NT2/D1 (cell line): ENCODE results near the gene IL22RA1.
A peak's percentile ranks its signal among the peaks of the same experiment; 100 is the strongest.

Experiments
- DNase-seq: peaks from one replicate; pipeline ENCODE4 v3.0.0-alpha.2; 2011; ENCODE audit warnings: low read depth, low spot score
- H3K27me3 ChIP-seq: 2 replicates; pipeline ENCODE4 v1.6.0; 2011; ENCODE audit warnings: mild to moderate bottlenecking; ENCODE audit not compliant: insufficient read length, insufficient read depth
- H3K36me3 ChIP-seq: 2 replicates; pipeline ENCODE4 v1.6.1; 2011; ENCODE audit warnings: mild to moderate bottlenecking, low read length, mixed read lengths; ENCODE audit not compliant: insufficient read depth, insufficient read length
- H3K4me1 ChIP-seq: 2 replicates; pipeline ENCODE4 v1.5.1; 2011; ENCODE audit not compliant: insufficient read depth, insufficient read length
- H3K4me3 ChIP-seq: 2 replicates; pipeline ENCODE4 v1.5.1; 2011; ENCODE audit warnings: low read depth; ENCODE audit not compliant: insufficient read length
- H3K9ac ChIP-seq: 2 replicates; pipeline ENCODE4 v1.6.0; 2011; ENCODE audit warnings: low read depth; ENCODE audit not compliant: insufficient read length
- H3K9me3 ChIP-seq: 2 replicates; pipeline ENCODE4 v1.5.1; 2011; ENCODE audit warnings: mild to moderate bottlenecking, low read length; ENCODE audit not compliant: insufficient read depth
- SUZ12 ChIP-seq: IDR thresholded peaks from 2 replicates; pipeline ENCODE4 v1.6.1; 2011; ENCODE audit not compliant: insufficient read length, insufficient read depth; ENCODE audit errors: extremely low read depth
- YY1 ChIP-seq: IDR thresholded peaks from 2 replicates; pipeline ENCODE4 v1.6.1; 2011; ENCODE audit not compliant: insufficient read length, insufficient read depth
- ZNF274 ChIP-seq: IDR thresholded peaks from 2 replicates; pipeline ENCODE4 v1.6.1; 2011; ENCODE audit warnings: mild to moderate bottlenecking, low read depth, low read length

The IL22RA1 gene

GRCh38 chr1:24155011-24155782 is 12.3 kb upstream of the IL22RA1 start:
- no peak for TF ChIP-seq SUZ12
- TF ChIP-seq YY1: no peak
- no peak for TF ChIP-seq ZNF274
- Histone ChIP-seq H3K9me3 (no peaks in the 10 kb centered on the region), H3K27me3 (no peaks in the 10 kb centered on the region), H3K4me1 (peaks cover 11% of the 10 kb centered on the region), H3K36me3 (peaks cover 48% of the 10 kb centered on the region), H3K4me3 (no peak overlapping the region), H3K9ac (no peak overlapping the region)
- DNase-seq: no peak

DNA sequence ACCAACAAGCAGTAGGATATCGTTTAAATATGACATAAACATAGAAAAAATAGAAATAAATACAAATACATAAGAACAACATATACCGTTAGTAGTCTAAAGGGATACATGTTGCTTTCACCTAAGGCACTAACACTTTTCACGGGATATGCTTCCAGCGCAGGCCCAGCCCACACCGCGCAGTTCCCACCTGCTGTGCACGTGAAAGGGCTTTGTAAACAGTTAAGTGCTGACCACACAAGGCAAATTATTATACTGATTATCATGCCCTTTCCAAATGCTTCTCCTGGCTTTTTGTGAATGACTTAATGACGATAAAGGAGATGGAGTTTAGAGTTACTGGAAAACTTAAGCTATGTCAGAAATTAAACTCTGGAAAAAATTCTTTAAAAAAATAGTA is 11.3 kb upstream of the IL22RA1 start:
- peaks cover 11% of the 10 kb centered on the region for H3K4me1 ChIP-seq
- H3K9me3 ChIP-seq: no peaks in the 10 kb centered on the region
- no peak for DNase-seq
- no peak for TF ChIP-seq SUZ12
- TF ChIP-seq YY1: no peak
- no peak for TF ChIP-seq ZNF274
- no peak overlapping the region for H3K9ac ChIP-seq
- H3K4me3 ChIP-seq: no peak overlapping the region
- H3K36me3 ChIP-seq: peaks cover 43% of the 10 kb centered on the region
- H3K27me3 ChIP-seq: no peaks in the 10 kb centered on the region

DNA sequence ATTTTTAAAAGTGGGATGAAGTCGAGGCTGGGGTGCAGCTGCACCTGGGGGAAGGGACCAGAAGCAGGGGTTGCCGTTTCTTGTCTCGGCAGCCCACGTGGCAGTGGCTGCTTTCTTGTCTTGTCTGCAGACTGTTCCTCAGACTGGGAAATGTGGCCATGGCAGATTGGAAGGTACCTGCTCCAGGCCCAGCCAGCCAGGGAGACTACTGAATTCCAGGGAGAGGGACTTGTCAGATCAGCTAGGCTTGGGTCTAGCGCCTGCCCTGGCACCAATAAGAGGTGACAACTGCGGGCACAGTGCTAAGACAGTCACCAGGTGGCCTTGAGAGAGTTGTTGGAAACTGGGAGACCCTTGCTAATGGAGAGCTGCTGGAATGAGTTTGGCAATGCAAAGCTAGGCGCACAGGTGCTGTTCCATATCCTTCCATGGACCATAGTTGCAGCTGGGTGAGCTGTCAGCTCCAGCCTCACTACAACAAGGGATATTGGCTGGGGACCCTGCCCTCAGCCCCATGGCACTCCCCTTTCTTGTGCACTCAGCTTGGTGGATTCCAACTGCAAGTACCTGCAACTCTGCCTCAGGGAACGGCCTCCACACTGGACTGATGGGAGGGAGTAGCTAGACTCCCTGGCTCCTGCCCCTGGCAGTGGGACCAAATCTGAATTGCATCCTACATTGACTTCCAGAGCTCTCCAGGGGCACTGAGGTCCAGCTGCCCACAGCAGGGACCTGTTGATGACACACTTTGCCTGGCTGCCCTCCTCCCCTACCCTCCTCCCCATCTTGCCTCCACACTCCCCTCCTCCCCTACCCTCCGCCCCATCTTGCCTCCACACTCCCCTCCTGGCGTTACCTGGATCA is 9.9 kb upstream of the IL22RA1 start:
- Histone ChIP-seq H3K27me3 (no peaks in the 10 kb centered on the region), H3K9me3 (no peaks in the 10 kb centered on the region), H3K36me3 (peaks cover 30% of the 10 kb centered on the region), H3K4me1 (peaks cover 11% of the 10 kb centered on the region), H3K4me3 (no peak overlapping the region), H3K9ac (peak overlapping the region; percentile 53)
- TF ChIP-seq SUZ12: no peak
- TF ChIP-seq ZNF274: no peak
- TF ChIP-seq YY1: no peak
- no peak for DNase-seq

DNA sequence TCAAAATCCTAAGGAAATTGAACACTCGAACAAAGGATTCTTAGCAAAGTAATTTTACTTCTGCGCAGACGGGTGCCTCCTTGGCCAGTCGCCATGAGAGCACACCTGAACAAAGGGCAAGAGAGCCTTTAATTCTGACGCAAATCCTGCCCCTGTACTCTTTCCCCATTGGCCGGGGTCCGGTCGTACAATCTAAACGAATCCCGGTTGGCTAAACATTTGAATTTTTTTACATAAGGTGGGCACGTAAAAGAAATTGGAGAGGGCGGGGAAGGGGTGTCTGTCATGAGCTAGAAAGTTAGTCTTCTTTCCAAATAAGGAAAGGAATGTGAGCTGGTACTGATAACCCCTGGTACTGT is 8.2 kb upstream of the IL22RA1 start:
- TF ChIP-seq YY1 (peak; percentile 60), ZNF274 (no peak), SUZ12 (no peak)
- peak overlapping the region; percentile 26 for H3K4me3 ChIP-seq
- H3K9me3 ChIP-seq: no peaks in the 10 kb centered on the region
- H3K9ac ChIP-seq: peak overlapping the region; percentile 68
- peaks cover 13% of the 10 kb centered on the region for H3K36me3 ChIP-seq
- peak; percentile 97 for DNase-seq
- no peaks in the 10 kb centered on the region for H3K27me3 ChIP-seq
- H3K4me1 ChIP-seq: peaks cover 11% of the 10 kb centered on the region

GRCh38 chr1:24150234-24151174 is 7.6 kb upstream of the IL22RA1 start:
- Histone ChIP-seq H3K27me3 (no peaks in the 10 kb centered on the region), H3K4me3 (peak overlapping the region; percentile 20), H3K36me3 (peaks cover 7% of the 10 kb centered on the region), H3K9me3 (no peaks in the 10 kb centered on the region), H3K4me1 (peaks cover 11% of the 10 kb centered on the region), H3K9ac (peak overlapping the region; percentile 69)
- DNase-seq: peak; percentile 97
- no peak for TF ChIP-seq ZNF274
- no peak for TF ChIP-seq SUZ12
- TF ChIP-seq YY1: no peak

DNA sequence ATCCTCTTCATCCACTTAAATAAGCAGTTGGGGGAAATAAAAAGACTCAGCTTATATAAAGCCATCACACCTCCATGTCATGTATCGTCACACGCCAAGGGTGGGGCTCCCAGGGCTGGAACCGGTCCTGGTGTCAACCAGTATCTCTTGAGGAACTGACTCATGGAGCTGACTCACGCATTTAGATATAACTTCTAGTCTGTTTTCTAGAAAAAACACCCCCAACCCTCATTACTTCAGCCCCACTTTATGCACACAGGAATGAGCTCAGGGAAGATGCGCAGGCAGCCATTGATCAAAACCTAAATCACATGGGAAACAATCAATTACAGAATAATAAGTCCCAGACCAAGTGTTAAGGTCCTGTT is 6.9 kb upstream of the IL22RA1 start:
- Histone ChIP-seq H3K36me3 (peaks cover under 1% of the 10 kb centered on the region), H3K27me3 (no peaks in the 10 kb centered on the region), H3K9me3 (no peaks in the 10 kb centered on the region), H3K4me1 (peaks cover 11% of the 10 kb centered on the region), H3K9ac (peak overlapping the region; percentile 69), H3K4me3 (peak overlapping the region; percentile 1)
- no peak for TF ChIP-seq YY1
- TF ChIP-seq SUZ12: no peak
- TF ChIP-seq ZNF274: no peak
- DNase-seq: no peak

GRCh38 chr1:24147816-24148215 is 4.9 kb upstream of the IL22RA1 start:
- TF ChIP-seq SUZ12 (no peak), ZNF274 (no peak), YY1 (no peak)
- Histone ChIP-seq H3K4me3 (no peak overlapping the region), H3K9me3 (no peaks in the 10 kb centered on the region), H3K9ac (no peak overlapping the region), H3K36me3 (no peaks in the 10 kb centered on the region), H3K4me1 (peaks cover 6% of the 10 kb centered on the region), H3K27me3 (no peaks in the 10 kb centered on the region)
- no peak for DNase-seq
